HG03565 (cell line): ENCODE results near the gene MEGF6.

Source experiments
- ATAC-seq: cut with Tn5 transposase; IDR thresholded peaks from one replicate; pipeline ENCODE4 v1.9.1; 2021; ENCODE audit warnings: mild to moderate bottlenecking, moderate library complexity; ENCODE audit not compliant: unreplicated experiment

Gene MEGF6

DNA sequence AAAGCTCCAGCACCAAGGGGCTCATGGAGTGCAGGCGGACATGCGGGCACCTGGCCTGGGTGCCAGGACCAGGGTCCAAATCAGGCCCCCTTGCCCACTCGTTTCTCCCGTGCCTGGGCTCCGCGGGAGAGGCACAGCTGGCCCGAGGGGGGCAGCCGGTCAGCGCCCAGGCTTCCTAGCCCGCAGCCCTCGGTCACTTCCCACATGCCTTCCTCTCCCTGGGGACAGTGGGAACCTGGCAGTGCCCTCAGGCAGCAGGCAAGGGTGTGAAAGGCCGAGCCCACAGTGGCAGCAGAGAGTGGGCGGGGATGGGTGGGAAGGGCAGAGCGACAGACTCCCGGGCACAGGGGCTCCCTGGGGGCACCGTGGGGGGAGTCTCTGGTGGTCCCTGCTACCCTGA, 69.8 kb downstream of the MEGF6 start:
- ATAC-seq, result no peak

DNA sequence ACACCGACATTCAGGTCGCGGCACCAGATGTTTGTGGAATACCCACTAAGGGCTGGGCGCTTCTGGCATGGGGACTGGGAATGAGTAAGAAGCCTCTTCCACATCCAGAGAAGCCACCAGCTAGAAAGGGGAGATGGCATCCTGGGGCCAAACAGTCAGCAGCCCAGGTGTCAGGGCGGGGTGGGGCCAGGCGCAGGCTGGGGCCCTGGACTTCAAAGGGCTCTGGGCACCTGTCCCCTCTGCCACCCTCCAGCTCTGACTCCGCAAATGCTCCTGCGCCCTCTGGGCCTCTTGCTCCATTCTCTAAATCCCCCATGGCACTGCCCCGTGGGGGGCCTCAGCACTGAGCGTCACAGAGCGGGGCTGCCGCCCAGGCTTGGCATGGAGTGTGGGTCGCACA, 70.4 kb downstream of the MEGF6 start:
- ATAC-seq, result no peak

DNA sequence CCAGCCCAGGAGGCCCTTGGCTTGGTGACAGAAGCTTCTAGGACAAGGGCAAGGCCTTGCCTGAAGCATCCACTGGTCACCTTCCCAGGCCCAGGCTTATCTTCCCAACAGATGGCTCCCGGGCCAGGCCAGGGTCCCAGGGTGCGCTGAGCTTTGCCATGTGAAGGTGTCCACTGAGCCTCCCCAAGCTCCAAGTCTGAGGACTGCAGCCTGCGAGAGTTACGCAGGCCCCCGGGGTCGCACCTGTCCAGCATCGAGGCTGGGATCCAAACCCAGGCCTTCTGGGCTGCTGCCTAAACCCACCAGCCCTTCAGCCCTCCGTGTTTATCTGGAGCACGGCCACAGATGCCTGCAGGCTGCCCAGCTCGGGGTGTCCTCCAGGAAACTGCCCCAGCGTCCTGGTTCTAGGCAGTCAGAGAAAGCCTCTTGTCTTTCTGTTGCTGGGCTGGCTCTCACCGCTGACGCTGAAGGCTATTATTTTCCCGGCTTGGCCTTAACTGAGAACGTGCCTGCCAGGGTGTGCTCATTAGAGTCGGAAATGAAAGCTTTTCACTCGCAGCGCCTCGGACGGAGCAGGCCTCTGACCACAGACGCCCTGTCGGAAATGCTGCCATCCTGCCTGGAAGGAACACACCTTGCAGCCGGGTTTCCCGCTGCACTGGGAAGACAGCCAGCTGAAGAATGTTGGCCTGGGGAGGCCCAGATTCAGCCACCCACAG, 71.4 kb downstream of the MEGF6 start:
- no peak for ATAC-seq

DNA sequence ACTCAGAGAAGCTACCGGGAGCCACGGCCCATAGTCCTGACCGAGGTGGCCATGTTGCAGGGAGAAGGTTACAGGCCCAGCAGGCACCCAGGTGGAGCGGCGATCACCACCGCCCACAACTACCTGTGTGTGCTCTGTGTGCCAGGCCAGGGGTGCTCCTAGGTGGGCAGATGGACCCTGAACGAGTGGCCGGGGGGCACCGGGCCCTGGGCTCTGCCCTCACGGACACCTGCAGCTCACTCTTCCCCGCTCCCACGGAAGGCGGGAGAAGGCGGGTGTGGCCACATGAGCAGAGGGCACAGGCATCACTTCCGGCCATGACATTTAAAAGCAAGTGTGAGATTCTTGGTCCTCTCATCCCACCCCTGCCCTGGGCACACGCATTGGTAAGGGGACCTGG, 73.9 kb downstream of the MEGF6 start:
- no peak for ATAC-seq

DNA sequence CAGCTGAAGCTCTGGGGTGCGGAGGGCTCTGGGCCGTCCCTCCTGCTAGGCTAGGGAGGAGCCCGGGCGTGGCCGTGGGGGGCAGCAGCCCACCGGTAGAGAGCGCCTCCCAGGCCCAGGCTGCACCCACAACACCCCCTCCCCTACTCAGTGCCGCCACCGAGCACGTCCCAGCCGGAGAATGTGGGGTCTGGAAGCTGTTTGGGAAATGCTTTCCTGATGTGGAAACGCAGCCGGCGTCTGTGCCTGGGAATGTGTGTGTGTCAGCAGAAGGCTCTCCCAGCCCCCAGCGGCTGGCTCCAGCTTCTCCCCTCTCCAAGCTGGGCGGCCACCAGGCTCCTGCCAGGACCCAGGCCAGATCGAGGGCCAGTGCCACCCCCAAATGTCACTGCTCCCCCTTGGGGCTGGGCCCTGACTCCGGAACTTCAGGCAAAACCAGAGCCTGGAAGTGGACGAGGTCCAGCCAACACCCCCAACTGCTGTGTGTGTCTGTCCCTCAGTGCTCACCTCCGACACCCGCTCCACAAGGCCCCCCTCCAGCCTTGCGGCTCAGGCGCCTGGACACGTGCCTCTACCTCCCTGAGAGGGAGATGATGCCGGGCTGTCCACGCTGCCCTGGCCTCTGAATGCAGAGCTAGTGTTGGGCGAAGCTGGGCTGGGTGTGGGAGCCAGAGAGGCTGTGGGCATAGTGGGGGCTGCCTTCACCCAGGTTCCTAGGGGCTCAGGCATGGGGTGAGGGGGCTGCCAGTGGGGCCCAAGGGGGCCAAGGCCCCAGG, 74.7 kb downstream of the MEGF6 start:
- ATAC-seq, result no peak

DNA sequence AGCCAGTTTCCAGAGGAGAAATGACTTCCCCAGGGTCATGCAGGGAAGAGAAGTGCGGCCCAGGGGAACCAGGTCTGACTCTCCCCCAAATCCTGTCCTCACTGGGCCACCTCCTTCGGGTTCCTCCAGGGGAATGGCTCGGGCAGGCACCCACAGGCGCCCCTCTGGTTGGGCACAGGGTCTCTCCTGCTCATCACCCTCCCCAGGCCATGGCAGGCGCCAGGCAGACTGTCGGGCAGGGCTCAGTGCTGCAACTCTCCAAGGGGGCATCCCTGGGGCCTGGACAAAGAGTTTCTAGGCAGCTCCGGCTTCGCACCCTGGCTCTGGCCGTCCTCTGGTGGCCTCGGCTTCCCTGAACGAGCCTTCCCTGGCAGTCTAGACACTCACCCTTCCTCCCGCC, 75.6 kb downstream of the MEGF6 start:
- no peak for ATAC-seq

DNA sequence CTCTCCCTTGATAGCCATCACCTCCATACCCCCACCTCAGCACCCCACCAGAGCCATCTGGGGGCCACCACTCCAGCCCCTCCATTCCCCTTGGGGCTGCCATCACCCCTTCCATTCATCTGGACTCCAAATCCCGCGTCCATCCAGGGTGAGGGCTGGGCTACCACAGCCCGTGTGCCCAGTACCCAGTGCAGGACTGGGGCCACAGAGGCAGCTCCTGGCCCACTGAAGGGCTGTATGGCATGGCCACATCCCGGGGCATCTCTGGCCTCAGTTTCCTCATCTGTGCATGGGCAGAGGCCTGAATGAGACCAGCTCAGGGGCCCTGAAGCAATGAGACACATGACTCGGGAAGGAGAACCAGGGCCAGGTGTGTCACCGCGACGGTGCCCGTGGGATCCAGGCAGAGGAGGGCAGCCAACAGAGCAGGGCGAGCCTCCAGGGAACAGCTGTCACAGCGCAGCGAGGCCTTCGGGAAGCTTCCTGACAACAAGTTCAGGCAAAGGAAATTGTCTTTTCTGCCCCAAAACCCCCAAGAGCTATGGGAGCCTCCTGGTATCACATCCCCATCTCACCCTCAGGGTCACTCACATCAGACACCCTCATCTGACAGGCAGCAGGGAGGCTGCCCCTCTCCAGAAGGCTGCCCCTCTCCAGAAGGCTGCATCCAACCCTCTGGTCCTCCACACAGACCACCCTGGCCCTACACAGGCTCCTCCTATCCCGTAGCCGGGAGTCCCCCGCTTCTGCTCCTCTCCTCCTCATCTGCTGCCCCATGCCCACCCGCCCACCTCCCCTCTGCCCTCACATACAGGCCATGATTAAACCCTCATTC, 76.3 kb downstream of the MEGF6 start:
- no peak for ATAC-seq

DNA sequence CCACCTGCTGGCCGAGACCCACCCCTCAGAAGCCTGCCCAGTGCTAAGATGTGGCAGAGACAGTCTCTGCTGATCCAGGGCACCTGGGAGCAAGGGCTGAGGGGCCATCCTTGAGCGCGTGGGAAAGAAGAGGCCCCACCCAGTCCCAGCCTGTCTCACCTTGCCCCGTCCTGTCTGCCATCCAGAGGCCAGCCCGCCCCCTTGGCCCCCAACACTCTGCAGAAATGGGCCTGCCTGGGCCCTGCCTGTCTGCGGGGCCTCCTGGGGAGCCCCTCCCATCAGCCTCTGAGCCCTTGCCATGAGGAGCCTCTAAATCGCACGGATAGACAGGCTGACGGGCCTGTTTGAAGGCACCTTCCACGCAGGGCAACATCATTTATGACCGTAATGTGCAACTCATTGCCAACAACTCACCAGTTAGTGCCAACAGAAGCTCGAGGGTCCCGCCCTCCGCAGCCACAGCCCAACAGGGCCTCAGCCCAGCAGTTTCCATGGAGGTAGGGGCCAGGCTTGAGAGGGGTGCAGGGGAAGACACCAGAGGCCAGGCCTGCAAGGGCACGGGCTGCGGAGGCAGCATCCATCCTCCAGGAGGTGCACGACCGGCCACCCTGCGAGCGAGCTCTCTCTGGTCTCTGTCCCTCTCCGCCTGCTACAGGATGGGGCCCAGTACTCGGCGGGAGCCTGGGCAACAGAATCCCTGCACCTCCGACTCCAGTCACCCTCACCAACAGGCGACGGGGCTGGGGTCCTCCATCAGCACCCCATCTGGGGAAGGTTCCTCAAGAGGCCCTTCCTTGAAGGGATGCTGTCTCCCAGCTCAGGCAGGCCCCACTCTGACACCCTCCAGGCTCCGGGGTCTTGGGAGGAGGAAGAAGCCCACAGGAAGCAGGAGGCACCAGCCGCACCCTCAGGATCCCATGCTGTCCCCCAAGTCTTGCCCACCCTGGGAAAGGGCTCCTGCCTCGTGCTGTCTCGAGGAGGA, 78.0 kb downstream of the MEGF6 start:
- ATAC-seq, result no peak

DNA sequence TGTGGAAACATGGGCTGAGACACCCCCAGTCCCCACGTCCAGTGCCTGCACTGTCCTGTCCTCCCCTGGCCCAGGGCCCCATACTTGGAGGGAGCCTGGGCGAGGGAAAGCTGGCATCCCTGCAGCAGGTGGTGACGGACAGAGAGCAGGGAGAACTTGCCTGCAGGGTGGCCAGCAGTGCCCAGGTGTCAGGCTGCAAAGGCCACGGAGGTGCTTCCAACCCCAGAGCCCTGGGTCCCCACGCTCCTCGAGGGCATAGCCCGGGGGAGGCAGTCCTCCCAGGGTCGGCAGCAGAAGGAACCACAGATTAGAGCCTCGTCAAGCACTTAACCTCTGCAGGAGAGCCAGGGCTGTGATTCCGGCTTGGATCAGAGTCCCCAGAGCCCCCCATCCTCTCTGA, 79.4 kb downstream of the MEGF6 start:
- no peak for ATAC-seq

DNA sequence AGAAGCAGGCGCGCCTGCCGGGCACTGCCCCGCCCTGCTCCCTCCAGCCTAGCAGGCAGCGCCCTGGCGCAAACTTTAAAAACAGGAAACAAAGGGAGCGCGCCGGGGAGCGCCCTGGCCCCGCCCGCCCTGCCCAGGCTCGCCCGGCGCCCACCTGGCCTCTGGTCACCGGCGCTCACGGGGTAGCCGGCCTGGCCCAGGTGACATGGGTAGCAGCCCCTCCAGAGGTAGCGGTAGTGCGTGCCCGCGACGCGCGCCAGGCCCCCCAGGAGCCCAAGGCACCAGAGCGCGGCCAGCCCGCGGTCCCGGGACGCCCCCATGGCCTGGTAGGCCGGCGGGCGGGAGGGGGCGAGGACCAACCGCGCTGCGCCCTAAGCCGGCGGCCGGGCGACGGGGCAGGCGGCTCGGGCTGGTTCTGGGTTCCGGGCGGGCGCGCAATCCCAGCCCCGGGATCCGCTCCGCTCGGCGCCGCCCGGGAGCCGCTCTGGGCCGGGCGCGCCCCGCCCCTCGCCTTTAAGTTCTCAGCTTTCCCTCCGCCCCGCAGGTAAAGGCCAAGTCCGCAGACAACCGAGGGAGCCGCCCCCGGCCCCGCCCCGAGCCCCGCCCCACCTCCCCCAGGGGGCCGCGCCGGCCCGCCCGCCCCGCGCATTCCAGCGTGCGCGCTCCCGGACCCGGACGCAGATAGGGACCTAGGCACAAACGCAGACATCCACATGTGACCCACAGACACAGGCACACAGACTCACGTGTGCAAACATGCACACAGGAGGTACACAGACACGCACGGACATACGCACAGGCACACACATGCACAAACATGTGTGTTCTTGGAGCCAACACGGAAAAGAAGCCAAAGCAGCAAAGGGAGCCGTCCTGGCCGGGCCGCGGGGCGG, 80.1 kb downstream of the MEGF6 start:
- ATAC-seq, result no peak

DNA sequence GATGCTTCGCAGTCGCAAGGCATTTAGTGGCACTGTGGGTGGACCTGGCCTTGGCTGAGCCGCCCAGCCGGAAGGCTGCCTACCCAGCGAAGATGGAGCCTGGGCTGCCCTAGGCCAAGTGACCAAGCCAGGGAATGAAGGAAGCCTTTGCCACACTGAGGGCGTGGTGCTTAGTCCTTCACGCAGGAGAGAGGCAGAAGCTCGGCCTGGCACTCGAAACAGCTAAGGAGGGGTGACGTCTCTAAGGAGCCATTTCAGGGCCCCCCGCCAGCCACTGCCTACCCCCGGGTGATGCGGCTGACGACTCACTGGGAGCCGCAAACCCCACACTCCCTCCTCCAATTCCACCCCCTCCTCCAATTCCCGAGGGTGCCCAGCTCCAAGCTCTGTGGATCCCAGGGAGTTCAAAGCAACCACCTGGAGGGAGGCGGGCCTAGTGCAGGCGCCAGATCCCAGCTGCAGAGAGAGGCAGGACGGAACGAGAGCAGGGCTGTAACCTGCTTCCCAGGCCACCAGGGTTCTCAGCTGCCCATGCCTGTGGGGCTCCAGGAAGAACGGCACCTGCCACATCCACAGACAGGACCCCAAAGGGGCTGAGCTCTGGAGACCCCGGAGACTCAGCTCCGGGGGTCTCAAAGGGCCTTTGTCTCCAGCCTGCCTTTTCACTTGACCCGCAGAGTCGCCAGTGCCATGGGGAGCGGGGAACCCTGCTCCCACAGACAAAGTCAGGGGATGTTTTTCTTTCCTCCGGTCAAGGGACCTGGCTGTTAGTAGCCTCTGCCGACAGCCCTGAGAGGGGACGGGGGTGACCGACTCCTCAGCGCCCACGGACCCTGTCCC, 81.0 kb downstream of the MEGF6 start:
- no peak for ATAC-seq

DNA sequence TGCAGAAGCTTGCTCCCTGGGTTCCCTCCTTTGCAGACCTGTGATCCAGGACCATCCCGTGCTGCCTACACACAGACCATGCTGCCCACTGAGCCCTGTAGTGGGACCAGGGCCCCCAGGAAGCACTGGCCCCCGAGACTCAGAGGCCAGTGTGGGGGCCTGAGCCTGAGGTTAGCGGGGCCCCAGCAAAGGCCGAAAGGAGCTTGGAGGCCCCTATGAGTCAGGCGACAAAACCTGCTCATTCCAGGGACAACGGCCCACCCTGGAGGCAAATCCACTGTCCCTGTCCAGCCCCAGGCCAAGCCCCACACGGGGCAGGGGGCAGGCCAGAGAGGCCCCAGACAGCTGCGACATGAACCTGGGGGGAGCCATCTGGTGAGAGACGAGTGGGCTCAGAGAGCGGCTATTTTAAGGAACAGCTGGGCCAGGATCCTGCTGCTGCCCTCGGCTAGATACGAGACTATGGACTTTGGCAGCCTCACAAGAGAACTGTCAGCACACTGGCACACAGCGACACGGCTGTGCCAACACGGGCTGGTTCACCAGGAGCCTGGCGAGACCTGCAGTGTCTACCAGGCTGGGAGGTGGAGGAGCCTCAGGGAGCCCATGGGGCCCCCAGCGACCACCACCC, 82.1 kb downstream of the MEGF6 start:
- ATAC-seq, result no peak

DNA sequence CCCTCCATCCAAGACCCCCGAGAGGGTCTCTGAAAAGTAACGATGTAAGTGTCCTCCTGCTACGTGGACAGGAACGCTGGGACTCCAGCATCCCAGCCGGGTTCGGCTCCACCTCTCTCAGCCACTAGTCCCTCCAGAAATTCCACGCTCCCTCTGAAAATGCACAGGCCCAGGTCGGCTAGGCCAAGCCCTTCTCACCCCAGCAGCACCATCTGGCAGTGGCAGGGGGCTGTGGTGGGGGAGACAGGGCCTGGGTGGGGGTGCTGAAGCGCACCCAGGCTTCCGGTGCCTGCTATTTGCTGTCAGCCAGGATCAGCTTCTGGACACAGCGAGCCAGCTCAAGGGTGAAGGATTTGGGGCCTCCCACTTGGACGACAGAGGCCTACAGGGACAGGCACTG, 83.5 kb downstream of the MEGF6 start:
- ATAC-seq, result no peak

DNA sequence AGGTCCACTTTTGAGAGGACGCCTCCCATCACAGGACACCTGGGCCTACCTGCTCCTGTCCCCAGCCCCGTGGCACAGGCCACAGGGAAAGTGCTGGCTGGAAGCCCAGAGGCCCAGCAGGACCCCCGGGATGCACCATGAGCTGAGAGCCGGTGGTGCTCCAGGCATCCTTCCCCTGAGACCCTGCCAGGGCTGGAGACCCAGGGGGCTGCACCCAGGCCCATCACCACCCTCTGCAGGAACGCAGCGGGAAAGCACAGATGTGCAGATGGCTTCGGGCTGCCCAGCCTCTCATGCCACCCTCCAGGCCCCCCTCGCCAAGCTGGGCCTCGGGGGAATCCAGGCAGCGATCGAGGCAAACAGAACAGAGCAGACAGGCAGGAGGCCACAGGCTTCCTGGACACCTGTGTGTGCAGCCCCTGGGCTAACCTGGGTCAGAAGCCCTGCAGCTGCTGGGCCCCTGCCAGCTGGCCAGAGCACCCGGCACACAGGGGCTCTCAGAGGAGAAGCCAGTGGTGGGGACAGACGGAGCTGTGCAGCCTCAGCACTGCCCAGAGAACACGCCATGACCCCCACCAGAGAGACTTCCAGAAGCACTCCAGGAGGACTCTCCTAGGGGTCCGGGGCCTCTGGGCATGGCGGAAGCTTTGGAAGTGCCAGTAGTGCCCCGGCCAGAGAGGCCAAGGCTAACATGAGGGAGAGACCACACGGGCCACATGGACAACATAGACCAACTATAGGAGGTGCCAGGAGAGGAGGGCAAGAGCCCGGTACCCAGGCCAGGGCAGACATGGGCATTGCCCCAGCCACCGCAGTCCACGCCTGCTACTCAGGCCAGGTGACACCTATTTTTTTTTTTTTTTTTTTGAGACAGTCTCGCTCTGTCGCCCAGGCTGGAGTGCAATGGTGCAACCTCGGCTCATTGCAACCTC, 85.5 kb downstream of the MEGF6 start:
- no peak for ATAC-seq

DNA sequence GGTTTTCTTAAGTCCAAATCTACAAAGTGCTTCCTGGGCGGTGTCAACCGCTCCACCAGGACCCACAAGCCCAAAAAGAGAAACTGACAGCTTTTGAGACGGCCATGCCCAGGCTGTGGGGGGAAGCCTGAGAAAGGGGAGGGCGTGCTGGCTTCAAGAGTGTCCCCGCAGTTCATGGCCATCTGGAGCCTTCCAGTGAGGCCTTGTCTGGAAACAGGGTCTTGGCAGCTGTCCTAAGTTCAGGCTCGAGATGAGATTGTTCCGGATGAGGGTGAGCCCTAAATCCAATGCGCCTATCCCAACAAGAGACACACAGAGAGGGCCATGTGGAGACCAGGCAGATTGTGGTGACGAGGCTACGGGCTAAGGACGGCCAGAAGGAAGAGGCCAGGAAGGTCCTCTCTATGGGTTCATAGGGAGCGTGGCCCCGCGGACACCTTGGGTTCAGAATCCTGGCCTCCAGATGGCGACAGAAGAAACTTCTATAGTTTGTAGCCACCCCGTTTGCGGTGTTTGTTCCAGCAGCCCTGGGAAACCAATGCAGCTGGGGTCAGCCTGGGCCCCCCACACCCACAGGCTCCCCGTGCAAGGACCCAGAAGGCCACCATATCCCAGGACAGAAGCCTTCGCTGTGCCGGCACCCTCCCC, 86.6 kb downstream of the MEGF6 start:
- no peak for ATAC-seq

DNA sequence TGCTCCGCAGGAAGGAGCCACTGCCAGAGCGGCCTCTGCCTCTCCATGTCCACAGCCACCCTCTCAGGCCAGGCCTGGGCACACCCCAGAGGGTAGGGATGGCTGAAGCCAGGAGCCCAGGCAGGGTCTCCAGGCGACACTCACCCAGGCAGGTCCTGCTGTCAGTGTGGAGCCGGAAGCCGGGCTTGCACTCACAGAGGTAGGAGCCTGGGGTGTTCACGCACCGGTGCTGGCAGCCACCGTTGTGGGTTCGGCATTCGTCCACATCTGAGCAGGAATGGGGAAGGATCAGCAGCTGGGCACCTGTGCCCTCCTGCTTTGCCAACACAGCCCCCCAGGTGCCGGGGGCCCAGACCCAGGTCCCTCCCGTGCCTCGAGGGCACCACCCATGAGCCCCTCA, 87.3 kb downstream of the MEGF6 start:
- ATAC-seq, result no peak
